ENCODE measurements around the gene STRBP.

STRBP gene

GRCh38 chr9:123299558-123300126, 31.3 kb upstream of the STRBP start:
- TF ChIP-seq, protein P1, sequence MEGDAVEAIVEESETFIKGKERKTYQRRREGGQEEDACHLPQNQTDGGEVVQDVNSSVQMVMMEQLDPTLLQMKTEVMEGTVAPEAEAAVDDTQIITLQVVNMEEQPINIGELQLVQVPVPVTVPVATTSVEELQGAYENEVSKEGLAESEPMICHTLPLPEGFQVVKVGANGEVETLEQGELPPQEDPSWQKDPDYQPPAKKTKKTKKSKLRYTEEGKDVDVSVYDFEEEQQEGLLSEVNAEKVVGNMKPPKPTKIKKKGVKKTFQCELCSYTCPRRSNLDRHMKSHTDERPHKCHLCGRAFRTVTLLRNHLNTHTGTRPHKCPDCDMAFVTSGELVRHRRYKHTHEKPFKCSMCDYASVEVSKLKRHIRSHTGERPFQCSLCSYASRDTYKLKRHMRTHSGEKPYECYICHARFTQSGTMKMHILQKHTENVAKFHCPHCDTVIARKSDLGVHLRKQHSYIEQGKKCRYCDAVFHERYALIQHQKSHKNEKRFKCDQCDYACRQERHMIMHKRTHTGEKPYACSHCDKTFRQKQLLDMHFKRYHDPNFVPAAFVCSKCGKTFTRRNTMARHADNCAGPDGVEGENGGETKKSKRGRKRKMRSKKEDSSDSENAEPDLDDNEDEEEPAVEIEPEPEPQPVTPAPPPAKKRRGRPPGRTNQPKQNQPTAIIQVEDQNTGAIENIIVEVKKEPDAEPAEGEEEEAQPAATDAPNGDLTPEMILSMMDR (IDR thresholded peaks at IDR 0.05), result no peak
- H3K4me3 ChIP-seq, result no peak overlapping the region
- DNase-seq (ENCODE audit: low spot score), result no peak
- H3K27ac ChIP-seq, result no peak overlapping the region

GRCh38 chr9:123296174-123296573, 27.8 kb upstream of the STRBP start:
- TF ChIP-seq, protein P1 (IDR thresholded peaks at IDR 0.05), result no peak
- no peak overlapping the region for H3K4me3 ChIP-seq
- DNase-seq (ENCODE audit: low spot score), result no peak
- no peak overlapping the region for H3K27ac ChIP-seq

GRCh38 chr9:123291736-123292135, 23.4 kb upstream of the STRBP start:
- Histone ChIP-seq H3K27ac (no peak overlapping the region), H3K4me3 (no peak overlapping the region)
- no peak for DNase-seq (ENCODE audit: low spot score)
- TF ChIP-seq, protein P1 (IDR thresholded peaks at IDR 0.05), result no peak

GRCh38 chr9:123290764-123291163, 22.4 kb upstream of the STRBP start:
- DNase-seq (ENCODE audit: low spot score), result no peak
- Histone ChIP-seq H3K27ac (no peak overlapping the region), H3K4me3 (no peak overlapping the region)
- TF ChIP-seq, protein P1 (IDR thresholded peaks at IDR 0.05), result no peak

DNA sequence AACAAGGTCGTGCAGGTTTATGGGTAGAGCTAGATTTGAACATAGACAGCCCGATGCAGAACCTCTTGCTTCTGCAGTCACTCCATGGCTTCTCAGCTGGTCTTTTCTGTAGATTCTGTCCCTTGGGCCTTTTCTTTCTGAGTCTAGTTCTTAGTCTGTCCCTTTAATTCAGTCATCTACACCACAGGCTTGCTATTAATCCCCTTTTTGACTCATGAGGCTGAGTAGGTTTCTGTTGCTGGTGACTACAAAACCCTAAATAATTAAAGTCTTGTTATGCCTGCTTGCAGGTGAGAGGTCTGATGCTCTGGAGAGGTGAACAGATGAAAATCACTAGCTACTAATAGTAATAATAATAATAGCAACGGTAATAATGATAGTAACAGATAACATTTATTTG, 19.3 kb upstream of the STRBP start:
- TF ChIP-seq, protein P1 (IDR thresholded peaks at IDR 0.05), result no peak
- H3K27ac ChIP-seq, result no peak overlapping the region
- no peak overlapping the region for H3K4me3 ChIP-seq
- DNase-seq (ENCODE audit: low spot score), result no peak

DNA sequence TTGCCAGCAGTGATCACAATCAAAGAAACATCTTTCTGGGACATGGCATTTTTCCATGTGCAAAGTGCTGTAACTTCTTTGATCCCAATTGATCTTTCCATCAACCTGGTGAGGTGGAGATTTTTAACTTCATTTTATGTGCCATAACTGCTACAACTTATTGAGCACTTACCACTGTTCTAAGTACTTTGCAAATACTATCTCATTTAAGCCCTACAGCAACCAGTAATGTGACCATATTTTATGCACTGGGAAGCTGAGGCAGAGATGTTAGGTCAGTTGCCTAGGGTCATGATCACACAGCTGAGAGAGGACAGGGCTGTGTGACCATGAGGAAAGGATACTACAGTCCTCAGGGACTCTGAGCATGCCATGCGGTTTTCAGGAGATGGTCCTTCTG, 17.9 kb upstream of the STRBP start:
- TF ChIP-seq, protein P1 (IDR thresholded peaks at IDR 0.05), result no peak
- Histone ChIP-seq H3K27ac (no peak overlapping the region), H3K4me3 (no peak overlapping the region)
- DNase-seq (ENCODE audit: low spot score), result no peak

- Histone ChIP-seq H3K27ac (no peak overlapping the region), H3K4me3 (no peak overlapping the region)
- TF ChIP-seq, protein P1 (IDR thresholded peaks at IDR 0.05), result no peak
- no peak for DNase-seq (ENCODE audit: low spot score)
These were observed 16.3 kb upstream of the STRBP start for GRCh38 chr9:123284656-123285055.
